Neural crest cell (in vitro differentiated cells): ENCODE results near the gene ZMIZ1. TPM values are rescaled to one million over a fixed set of nuclear protein-coding genes. Genes with fewer than 3 reads are reported as not detected.
A peak's percentile ranks its signal among the peaks of the same experiment; 100 is the strongest.

Experiments
- DNase-seq: peaks from one replicate; pipeline ENCODE4 v3.0.0; 2021; ENCODE audit warnings: low read depth, mixed read lengths, low spot score
- H3K27ac Mint-ChIP-seq: one replicate; pipeline ENCODE4 v1.8.0; 2021; ENCODE audit warnings: mild to moderate bottlenecking, mixed read lengths; ENCODE audit not compliant: unreplicated experiment
- H3K27me3 Mint-ChIP-seq: 2 replicates; pipeline ENCODE4 v1.8.0; 2021; ENCODE audit warnings: low read depth, mild to moderate bottlenecking, mixed read lengths
- H3K36me3 Mint-ChIP-seq: 2 replicates; pipeline ENCODE4 v1.8.0; 2021; ENCODE audit warnings: low read depth, mild to moderate bottlenecking, mixed read lengths
- H3K4me1 Mint-ChIP-seq: 2 replicates; pipeline ENCODE4 v1.8.0; 2021; ENCODE audit warnings: mixed read lengths
- H3K4me3 Mint-ChIP-seq: one replicate; pipeline ENCODE4 v1.8.0; 2021; ENCODE audit warnings: mild to moderate bottlenecking, mixed read lengths
- H3K9me3 Mint-ChIP-seq: 2 replicates; pipeline ENCODE4 v1.8.0; 2021; ENCODE audit warnings: mixed read lengths
- total RNA-seq: library from RNA; stranded (reverse); gene quantifications from 2 replicates; pipeline ENCODE4 v1.2.1, GENCODE V29; 2021
- TF ChIP-seq, protein P1 (sequence below): fragments of 200-600 bp; sonication (generic); conservative IDR thresholded peaks from 2 replicates; pipeline ENCODE4 v1.5.0; 2021; ENCODE audit warnings: antibody characterized with exemption, mild to moderate bottlenecking

ZMIZ1 gene
- total RNA-seq, 1 donor from 2014 or later = 92.0 TPM

DNA sequence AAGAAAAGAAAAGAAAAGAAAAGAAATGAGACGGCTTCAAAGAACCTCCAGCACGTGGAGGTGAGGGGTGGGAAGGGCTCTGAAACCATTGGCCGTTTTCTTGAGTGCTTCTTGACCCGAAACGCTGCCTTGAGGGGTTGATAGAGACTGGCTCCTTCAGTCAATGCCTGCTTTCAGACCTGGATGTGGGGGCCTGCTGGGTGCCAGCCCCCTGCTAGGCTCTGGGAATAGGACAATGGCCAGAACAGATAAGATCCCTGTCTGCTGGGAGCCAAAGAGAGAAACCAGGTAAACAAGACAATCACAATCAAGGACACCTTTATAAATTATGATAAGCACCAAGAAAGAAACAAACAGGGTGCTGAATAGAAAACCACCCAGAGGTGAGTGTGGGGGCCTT lies 27.7 kb downstream of the ZMIZ1 start:
- no peak for DNase-seq
- TF ChIP-seq, protein P1, sequence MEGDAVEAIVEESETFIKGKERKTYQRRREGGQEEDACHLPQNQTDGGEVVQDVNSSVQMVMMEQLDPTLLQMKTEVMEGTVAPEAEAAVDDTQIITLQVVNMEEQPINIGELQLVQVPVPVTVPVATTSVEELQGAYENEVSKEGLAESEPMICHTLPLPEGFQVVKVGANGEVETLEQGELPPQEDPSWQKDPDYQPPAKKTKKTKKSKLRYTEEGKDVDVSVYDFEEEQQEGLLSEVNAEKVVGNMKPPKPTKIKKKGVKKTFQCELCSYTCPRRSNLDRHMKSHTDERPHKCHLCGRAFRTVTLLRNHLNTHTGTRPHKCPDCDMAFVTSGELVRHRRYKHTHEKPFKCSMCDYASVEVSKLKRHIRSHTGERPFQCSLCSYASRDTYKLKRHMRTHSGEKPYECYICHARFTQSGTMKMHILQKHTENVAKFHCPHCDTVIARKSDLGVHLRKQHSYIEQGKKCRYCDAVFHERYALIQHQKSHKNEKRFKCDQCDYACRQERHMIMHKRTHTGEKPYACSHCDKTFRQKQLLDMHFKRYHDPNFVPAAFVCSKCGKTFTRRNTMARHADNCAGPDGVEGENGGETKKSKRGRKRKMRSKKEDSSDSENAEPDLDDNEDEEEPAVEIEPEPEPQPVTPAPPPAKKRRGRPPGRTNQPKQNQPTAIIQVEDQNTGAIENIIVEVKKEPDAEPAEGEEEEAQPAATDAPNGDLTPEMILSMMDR = no peak
- Mint-ChIP-seq H3K27ac (peak overlapping the region; percentile 45), H3K27me3 (no peaks in the 10 kb centered on the region), H3K36me3 (no peaks in the 10 kb centered on the region), H3K4me3 (no peak overlapping the region), H3K9me3 (no peaks in the 10 kb centered on the region), H3K4me1 (peaks cover 70% of the 10 kb centered on the region)

DNA sequence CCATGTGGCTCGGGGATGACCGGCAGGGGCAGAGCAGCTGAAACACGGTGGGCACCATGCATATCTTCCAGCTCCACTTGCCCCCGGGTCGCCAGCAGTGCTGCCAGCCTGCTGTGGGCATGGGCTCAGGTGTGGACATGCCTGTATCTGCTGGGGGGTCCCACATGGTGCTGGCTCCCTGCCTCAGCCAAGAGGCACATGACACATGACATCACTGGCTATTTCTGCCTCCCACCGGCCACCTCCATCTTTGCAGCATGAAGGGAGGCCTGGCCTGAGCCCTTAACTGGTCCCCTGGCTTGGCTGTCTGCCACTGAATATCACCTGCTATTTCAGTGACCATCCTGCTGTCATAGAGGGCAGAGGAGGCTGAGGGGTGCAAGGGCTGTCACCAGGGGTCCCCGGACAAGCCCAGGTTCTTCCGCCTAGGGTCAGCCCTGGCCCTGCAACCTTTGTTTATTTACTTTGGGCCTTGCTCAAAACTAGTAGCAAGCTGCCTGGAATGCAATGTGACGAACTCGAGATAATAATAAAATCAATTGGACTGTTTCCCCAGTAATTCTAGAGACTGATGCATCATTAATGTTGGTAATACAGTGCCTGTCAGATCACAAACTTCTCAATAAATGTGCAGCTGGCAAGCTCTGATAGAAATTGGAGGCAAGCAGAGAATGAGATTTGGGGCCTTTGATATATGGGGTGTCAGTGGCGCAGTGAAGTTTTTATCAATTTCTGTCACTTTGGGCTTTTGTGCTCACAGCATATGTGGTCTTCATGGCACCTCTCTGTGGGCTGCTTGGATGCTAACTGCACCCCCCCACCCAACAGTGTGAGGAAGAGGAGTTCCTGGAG lies 28.5 kb downstream of the ZMIZ1 start:
- peaks cover 75% of the 10 kb centered on the region for H3K4me1 Mint-ChIP-seq
- TF ChIP-seq, protein P1 = no peak
- no peak overlapping the region for H3K4me3 Mint-ChIP-seq
- no peaks in the 10 kb centered on the region for H3K36me3 Mint-ChIP-seq
- peak overlapping the region; percentile 45 for H3K27ac Mint-ChIP-seq
- no peaks in the 10 kb centered on the region for H3K27me3 Mint-ChIP-seq
- no peaks in the 10 kb centered on the region for H3K9me3 Mint-ChIP-seq
- no peak for DNase-seq

DNA sequence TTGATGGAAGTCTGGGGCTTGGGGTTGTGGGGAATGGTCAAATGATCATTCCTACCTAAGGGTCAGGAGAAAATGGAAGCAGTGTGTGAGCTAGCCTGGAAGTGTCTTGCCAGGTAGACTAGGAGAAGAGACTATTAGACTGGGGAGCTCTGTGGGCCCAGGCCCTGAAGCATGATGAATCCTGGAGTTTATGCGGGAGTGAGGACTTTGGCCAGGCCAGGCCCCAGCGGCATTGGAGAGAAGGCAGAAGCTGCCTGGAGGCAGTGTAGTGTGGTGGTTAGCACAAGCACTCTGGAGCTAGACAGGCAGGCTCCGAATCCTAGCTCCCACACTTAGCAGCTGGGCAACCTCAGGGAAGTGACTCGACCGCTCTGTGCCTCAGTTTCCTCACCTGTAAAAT lies 29.3 kb downstream of the ZMIZ1 start:
- Mint-ChIP-seq H3K27ac (no peak overlapping the region), H3K27me3 (no peaks in the 10 kb centered on the region), H3K9me3 (no peaks in the 10 kb centered on the region), H3K4me3 (no peak overlapping the region), H3K36me3 (no peaks in the 10 kb centered on the region), H3K4me1 (peaks cover 77% of the 10 kb centered on the region)
- DNase-seq = no peak
- TF ChIP-seq, protein P1 = no peak

DNA sequence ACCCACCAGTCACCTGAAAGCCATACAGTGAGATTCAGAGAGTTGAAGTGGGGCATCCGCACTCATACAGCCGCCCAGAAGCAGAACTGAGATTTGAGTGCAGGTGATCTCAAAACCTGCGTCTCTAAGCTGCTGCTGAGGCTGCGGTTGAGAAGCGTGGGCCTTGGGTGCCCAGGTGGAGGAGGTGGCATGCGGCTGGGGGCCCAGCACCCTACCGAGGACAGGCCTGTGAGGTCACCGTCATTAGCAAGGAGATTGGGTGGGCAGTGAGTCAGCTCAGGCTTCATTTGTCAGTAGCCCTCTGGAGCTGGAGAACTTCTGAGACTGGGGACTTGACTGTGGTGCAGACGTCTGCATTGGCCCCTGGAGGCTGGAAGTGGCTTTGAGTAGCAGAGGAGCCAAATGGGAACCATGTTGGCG lies 29.8 kb downstream of the ZMIZ1 start:
- DNase-seq = no peak
- TF ChIP-seq, protein P1 = no peak
- no peak overlapping the region for H3K27ac Mint-ChIP-seq
- H3K9me3 Mint-ChIP-seq = no peaks in the 10 kb centered on the region
- H3K4me1 Mint-ChIP-seq = peaks cover 75% of the 10 kb centered on the region
- no peak overlapping the region for H3K4me3 Mint-ChIP-seq
- H3K36me3 Mint-ChIP-seq = no peaks in the 10 kb centered on the region
- H3K27me3 Mint-ChIP-seq = no peaks in the 10 kb centered on the region

DNA sequence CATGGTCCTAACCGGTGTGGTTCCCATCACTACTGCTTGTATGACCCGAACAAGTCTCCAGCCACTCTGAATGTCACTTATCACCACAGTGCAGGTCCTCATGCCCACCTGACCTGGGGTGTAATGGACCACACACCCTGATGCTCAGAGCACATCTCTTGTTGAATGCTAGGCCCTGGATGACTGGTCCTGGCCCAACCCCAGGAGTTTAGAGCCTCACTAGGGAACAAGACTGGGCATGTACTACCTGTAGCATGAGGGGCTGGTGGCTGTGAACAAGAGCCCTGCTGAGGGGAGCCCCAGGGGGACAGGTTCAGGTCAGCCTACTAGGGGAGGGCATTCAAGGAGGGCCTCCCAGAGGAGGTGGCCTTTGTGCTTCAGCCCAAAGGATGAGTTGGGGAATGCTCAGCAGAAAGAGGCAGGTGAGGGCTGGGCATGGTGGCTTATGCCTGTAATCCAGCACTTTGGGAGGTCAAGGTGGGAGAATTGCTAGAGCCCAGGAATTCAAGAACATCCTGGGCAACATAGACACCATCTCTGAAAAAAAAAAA lies 31.2 kb downstream of the ZMIZ1 start:
- Mint-ChIP-seq H3K4me1 (peaks cover 67% of the 10 kb centered on the region), H3K27ac (no peak overlapping the region), H3K27me3 (no peaks in the 10 kb centered on the region)

More for the DNA sequence above, 31.2 kb downstream of the ZMIZ1 start:
- no peak overlapping the region for H3K4me3 Mint-ChIP-seq
- H3K36me3 Mint-ChIP-seq = no peaks in the 10 kb centered on the region
- TF ChIP-seq, protein P1 = no peak
- DNase-seq = no peak
- no peaks in the 10 kb centered on the region for H3K9me3 Mint-ChIP-seq
